LNCAP (cell line): ENCODE results near the gene MPO.

Source experiments
- TF ChIP-seq, protein P1 (sequence below): fragments of 450-650 bp; IDR thresholded peaks from 2 replicates; pipeline ENCODE4 v1.5.1; 2017; ENCODE audit warnings: mild to moderate bottlenecking

Gene MPO

GRCh38 chr17:58234512-58234911, 46.2 kb downstream of the MPO start:
- TF ChIP-seq, protein P1, sequence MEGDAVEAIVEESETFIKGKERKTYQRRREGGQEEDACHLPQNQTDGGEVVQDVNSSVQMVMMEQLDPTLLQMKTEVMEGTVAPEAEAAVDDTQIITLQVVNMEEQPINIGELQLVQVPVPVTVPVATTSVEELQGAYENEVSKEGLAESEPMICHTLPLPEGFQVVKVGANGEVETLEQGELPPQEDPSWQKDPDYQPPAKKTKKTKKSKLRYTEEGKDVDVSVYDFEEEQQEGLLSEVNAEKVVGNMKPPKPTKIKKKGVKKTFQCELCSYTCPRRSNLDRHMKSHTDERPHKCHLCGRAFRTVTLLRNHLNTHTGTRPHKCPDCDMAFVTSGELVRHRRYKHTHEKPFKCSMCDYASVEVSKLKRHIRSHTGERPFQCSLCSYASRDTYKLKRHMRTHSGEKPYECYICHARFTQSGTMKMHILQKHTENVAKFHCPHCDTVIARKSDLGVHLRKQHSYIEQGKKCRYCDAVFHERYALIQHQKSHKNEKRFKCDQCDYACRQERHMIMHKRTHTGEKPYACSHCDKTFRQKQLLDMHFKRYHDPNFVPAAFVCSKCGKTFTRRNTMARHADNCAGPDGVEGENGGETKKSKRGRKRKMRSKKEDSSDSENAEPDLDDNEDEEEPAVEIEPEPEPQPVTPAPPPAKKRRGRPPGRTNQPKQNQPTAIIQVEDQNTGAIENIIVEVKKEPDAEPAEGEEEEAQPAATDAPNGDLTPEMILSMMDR = no peak

DNA sequence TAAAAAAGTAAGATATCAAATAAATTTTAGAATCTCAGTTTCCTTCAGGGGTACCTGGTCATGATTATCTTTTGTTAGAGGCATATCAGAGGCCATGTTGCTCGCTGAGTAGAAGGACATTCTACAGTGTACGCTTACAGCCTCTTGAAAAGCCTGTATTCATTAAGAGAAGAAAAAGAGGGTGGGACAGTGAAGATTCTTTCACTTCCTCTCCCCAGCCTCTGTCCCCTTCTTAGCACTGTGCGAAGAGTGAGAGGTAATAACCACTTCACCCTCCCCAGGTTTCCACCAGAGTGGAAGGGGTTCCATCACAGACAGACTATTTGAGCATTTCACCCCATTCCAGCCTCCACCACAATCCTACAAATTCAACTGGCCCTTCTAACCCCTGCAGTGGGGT, 47.2 kb downstream of the MPO start:
- TF ChIP-seq, protein P1 = no peak

- TF ChIP-seq, protein P1 = no peak
These were observed 48.0 kb downstream of the MPO start for GRCh38 chr17:58232707-58233156.

DNA sequence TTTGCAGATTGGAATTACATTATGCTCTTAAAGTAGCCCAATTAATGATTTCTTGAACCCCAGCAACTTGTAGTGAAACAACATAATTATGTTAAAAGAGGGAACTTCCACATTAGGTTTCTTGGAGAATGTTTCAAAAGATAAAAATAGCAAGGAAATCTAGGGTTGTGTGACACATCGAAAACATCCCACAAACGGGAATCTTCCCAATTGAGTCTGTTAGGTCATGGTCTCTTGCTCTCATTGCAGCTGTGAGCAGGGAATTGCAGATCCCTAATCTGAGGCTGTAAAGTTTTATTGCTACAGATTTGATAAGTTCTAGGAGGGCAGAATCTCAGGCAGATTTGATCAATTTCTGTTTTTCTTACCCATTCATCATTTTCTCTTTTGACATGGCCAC, 49.1 kb downstream of the MPO start:
- TF ChIP-seq, protein P1 = no peak

GRCh38 chr17:58229881-58230280, 50.9 kb downstream of the MPO start:
- TF ChIP-seq, protein P1 = no peak

- TF ChIP-seq, protein P1 = no peak
These were observed 51.4 kb downstream of the MPO start for GRCh38 chr17:58229384-58229783.

DNA sequence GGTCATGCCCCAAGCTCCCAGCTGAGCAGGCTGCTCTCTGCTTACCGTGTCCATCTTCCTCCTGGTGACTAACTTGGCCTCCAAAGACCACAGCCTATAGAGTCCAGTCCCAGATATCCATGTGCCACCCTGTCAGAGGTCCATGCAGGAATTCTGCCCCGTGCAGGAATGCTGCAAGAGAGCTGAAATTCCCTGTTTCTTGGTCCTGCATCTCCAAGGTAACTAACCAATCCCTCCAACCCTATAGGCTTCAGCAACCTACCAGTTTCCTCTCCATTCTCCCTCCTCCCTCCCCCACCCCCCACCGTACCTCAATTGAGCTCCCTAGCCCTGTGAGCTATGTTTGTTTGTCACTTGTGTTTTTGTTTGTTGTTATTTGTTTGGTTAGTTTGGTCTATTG, 52.1 kb downstream of the MPO start:
- TF ChIP-seq, protein P1 = no peak

DNA sequence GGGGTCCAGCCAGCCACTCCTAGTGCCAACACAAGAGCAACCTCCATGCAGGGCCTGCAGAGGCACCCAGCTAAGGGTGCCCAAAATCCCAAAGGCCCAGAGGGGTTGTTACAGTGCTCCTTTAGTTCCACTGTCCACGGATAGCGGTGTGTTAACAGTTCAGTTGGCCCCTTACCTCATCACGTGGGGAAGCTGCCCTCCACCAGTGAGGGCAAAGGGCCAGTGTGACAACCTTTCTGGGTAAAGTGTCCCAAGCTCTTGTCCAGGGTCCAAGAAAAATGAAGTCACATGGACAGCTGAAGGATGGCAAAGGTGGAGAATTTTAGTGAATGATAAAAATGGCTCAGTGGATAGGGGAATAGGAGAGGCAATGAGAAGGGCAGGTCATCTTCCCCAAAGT, 53.0 kb downstream of the MPO start:
- TF ChIP-seq, protein P1 = no peak
